HepG2 (cell line): ENCODE measurements around the gene SPATA13. TPM values are rescaled to one million over a fixed set of nuclear protein-coding genes. Genes with fewer than 3 reads are reported as not detected.

Experiments
- FIP1L1 ChIP-seq: fragments of 200-400 bp; formaldehyde crosslinking; IDR thresholded peaks from 2 replicates; pipeline ENCODE4 v1.6.1; 2018; ENCODE audit warnings: low read depth, mild to moderate bottlenecking, low read length, moderate library complexity, borderline replicate concordance; ENCODE audit not compliant: insufficient read depth
- HNRNPLL ChIP-seq: fragments of 200-400 bp; formaldehyde crosslinking; IDR thresholded peaks from 2 replicates; pipeline ENCODE4 v1.6.1; 2017; ENCODE audit warnings: mild to moderate bottlenecking, low read depth, low read length; ENCODE audit not compliant: poor library complexity, severe bottlenecking
- ZFX ChIP-seq: sonication (generic); formaldehyde crosslinking; IDR thresholded peaks from 2 replicates; pipeline ENCODE4 v1.4.0; 2020; ENCODE audit warnings: mild to moderate bottlenecking, low read depth, missing genetic modification reagents, moderate library complexity
- polyA plus RNA-seq, 8 experiments: library from polyadenylated mRNA; depleted of rRNA in 3 of 8; stranded (reverse) in 7 of 8; unstranded in 1 of 8; fragments of >200 nt; fragmentation: Illumina TruSeq in 4 of 8; extraction: Trizol in 4 of 8; gene quantifications; 2 replicates each; pipeline versions ENCODE4 v1.2.1 to v1.2.3, GENCODE V29; 2011 to 2016; ENCODE audit warnings: low read depth in 4 of 8, missing spikeins in 1 of 8, mixed read lengths in 1 of 8; ENCODE audit not compliant: insufficient read depth in 1 of 8
- total RNA-seq, 5 experiments: library from RNA; depleted of rRNA; stranded (reverse); fragments of >200 nt; fragmentation: Illumina TruSeq; extraction: Trizol; gene quantifications; 2 replicates each; pipeline ENCODE4 v1.2.3, GENCODE V29; 2016; ENCODE audit warnings: low read depth in 1 of 5
- TF ChIP-seq, protein P1 (sequence below), 2 experiments: sonication (generic) in 1 of 2; formaldehyde crosslinking in 1 of 2; IDR thresholded peaks; 2 replicates each; pipeline versions ENCODE4 v1.6.1 to v1.9.0; 2014 to 2022; ENCODE audit warnings: antibody characterized with exemption in 1 of 2, borderline replicate concordance in 1 of 2, inconsistent platforms in 1 of 2, low read depth in 1 of 2, missing genetic modification reagents in 1 of 2
- TF ChIP-seq, protein P2 (sequence below): sonication (generic); formaldehyde crosslinking; IDR thresholded peaks from 2 replicates; pipeline ENCODE4 v1.5.1; 2020; ENCODE audit warnings: mild to moderate bottlenecking, missing genetic modification reagents, borderline replicate concordance

Gene SPATA13
- total and polyA plus RNA-seq, 2 of the 13 experiments (the other 11 are each of a cell fraction or from before 2014, with no cell fraction given): 11.3 to 14.2 TPM

DNA sequence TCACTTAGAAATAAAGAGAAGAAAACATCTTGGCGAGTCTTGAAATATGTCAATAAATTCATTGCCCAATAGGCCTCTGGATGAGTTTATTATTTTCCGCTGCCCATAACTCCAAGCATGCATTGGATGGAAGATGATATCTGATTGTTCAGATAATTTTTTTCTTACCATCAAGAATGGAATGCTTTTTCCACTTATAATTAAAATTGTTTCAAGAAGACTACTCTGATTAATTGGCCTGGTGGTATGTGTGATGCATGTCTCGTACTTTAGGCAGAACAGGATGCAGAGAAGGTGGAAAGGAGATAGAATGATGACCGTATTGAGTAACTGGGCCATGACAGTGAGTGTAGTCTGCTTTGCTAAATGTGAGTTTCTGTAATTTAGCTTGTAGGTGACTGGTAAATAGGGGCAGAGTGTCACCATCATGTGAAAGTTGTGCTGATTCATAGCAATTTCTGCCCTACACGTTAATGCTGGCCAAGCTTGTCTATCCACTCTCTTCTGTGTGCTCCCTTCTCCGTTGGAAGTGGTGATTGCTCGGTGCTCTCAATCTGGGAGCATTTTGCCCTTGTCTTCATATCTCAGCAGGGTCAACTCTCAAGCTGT lies 13.5 kb upstream of the SPATA13 start (continued):
- TF ChIP-seq, protein P1, sequence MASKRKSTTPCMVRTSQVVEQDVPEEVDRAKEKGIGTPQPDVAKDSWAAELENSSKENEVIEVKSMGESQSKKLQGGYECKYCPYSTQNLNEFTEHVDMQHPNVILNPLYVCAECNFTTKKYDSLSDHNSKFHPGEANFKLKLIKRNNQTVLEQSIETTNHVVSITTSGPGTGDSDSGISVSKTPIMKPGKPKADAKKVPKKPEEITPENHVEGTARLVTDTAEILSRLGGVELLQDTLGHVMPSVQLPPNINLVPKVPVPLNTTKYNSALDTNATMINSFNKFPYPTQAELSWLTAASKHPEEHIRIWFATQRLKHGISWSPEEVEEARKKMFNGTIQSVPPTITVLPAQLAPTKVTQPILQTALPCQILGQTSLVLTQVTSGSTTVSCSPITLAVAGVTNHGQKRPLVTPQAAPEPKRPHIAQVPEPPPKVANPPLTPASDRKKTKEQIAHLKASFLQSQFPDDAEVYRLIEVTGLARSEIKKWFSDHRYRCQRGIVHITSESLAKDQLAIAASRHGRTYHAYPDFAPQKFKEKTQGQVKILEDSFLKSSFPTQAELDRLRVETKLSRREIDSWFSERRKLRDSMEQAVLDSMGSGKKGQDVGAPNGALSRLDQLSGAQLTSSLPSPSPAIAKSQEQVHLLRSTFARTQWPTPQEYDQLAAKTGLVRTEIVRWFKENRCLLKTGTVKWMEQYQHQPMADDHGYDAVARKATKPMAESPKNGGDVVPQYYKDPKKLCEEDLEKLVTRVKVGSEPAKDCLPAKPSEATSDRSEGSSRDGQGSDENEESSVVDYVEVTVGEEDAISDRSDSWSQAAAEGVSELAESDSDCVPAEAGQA (IDR thresholded peaks at IDR 0.05; ENCODE audit: low read depth): no peak
- TF ChIP-seq, protein P1 (CRISPR knock-in tag; IDR thresholded peaks at IDR 0.05; ENCODE audit: borderline replicate concordance): no peak
- no peak for TF ChIP-seq ZFX (CRISPR knock-in tag)
- TF ChIP-seq HNRNPLL: no peak
- TF ChIP-seq, protein P2, sequence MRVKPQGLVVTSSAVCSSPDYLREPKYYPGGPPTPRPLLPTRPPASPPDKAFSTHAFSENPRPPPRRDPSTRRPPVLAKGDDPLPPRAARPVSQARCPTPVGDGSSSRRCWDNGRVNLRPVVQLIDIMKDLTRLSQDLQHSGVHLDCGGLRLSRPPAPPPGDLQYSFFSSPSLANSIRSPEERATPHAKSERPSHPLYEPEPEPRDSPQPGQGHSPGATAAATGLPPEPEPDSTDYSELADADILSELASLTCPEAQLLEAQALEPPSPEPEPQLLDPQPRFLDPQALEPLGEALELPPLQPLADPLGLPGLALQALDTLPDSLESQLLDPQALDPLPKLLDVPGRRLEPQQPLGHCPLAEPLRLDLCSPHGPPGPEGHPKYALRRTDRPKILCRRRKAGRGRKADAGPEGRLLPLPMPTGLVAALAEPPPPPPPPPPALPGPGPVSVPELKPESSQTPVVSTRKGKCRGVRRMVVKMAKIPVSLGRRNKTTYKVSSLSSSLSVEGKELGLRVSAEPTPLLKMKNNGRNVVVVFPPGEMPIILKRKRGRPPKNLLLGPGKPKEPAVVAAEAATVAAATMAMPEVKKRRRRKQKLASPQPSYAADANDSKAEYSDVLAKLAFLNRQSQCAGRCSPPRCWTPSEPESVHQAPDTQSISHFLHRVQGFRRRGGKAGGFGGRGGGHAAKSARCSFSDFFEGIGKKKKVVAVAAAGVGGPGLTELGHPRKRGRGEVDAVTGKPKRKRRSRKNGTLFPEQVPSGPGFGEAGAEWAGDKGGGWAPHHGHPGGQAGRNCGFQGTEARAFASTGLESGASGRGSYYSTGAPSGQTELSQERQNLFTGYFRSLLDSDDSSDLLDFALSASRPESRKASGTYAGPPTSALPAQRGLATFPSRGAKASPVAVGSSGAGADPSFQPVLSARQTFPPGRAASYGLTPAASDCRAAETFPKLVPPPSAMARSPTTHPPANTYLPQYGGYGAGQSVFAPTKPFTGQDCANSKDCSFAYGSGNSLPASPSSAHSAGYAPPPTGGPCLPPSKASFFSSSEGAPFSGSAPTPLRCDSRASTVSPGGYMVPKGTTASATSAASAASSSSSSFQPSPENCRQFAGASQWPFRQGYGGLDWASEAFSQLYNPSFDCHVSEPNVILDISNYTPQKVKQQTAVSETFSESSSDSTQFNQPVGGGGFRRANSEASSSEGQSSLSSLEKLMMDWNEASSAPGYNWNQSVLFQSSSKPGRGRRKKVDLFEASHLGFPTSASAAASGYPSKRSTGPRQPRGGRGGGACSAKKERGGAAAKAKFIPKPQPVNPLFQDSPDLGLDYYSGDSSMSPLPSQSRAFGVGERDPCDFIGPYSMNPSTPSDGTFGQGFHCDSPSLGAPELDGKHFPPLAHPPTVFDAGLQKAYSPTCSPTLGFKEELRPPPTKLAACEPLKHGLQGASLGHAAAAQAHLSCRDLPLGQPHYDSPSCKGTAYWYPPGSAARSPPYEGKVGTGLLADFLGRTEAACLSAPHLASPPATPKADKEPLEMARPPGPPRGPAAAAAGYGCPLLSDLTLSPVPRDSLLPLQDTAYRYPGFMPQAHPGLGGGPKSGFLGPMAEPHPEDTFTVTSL (CRISPR knock-in tag): no peak
- TF ChIP-seq FIP1L1: no peak
